NCI-H1930 (cell line): ENCODE results near the gene HEBP1.

ENCODE experiments used
- DNase-seq, 2 experiments: peaks; one replicate each; lab custom pipeline; 2025; lab: John Stamatoyannopoulos, UW

The HEBP1 gene

DNA sequence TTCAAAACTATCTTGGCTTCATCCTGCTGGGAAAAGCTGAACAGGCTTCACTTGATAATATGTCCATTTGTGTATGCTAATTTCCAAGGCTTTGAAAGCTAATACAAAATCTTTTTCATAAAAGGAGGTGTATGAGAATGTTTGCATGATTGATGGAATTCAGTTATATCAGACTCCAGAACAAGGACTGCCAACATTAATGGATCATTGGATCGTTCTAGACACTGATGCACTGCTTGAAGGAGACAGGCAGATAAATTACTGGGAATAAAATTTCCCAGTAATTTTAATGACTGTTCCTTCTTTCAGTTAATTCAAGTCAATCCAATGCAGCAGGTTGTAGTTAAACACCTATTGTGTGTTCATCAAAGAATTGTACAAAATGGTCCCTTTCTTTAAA, 48.6 kb downstream of the HEBP1 start:
- no peak for DNase-seq

DNA sequence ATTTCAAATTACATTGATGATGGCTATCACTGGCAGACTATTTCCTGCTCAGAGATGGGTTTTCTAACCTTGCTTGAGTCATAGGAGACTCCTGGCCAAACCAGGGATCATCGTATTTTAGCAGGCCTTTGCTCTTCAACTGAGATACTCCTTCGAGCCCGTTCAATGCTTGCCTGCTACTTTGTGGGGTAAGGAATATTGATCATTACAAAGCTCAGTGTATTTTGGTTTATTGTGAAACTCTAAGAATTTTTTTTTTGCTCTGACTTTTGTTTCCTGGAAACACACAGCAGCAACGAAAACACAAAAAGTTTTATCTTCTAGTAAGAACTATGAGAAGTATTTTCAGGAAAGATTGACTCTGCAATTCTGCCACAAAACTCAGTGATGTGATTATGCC, 52.2 kb downstream of the HEBP1 start:
- no peak for DNase-seq

DNA sequence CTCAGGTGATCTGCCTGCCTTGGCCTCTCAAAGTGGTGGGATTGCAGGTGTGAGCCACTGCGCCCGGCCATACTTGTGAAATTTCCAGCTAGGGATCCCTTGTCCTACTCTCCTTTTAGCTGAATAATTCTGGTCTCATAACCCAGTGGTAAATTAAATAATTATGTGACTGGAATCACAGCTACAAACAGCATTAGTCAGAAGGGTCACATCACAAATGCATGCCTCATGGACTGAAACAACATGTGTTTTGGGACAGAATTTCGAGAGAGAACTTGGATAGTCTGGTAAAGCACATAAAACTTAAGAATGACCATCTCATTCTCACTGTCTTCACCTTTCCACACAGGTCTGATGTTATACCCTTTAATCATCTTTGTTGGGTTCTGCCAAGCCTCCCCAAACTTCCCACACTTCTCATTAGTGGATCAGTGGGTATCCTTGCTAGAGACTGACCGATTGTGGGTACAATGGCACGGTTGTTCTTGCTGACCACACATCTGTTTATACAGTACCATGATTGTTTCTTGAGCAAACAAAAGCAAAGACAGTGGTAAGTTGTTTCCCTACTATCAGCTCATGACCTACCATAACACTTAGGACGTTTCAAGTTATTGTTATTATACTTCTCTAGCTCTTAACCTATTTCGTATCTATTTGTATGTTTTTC, 53.2 kb downstream of the HEBP1 start:
- no peak for DNase-seq

DNA sequence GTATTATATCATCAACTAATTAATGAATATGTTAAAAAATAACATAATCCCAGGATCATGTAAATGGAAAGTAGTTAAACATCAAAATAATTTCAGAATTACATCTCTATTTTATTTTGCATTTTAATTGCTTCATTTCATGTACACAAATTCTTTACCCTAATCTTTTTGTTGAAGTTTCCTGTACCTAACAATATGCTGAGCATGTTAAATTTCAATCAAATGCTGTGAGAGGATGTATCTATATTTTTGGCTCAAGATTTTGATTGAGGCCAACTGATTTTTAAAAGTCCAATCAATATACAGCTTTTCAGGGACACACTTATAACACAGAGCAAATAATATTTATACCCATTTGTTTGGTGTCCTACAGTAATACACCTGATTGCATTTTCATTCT, 54.5 kb downstream of the HEBP1 start:
- DNase-seq: no peak

DNA sequence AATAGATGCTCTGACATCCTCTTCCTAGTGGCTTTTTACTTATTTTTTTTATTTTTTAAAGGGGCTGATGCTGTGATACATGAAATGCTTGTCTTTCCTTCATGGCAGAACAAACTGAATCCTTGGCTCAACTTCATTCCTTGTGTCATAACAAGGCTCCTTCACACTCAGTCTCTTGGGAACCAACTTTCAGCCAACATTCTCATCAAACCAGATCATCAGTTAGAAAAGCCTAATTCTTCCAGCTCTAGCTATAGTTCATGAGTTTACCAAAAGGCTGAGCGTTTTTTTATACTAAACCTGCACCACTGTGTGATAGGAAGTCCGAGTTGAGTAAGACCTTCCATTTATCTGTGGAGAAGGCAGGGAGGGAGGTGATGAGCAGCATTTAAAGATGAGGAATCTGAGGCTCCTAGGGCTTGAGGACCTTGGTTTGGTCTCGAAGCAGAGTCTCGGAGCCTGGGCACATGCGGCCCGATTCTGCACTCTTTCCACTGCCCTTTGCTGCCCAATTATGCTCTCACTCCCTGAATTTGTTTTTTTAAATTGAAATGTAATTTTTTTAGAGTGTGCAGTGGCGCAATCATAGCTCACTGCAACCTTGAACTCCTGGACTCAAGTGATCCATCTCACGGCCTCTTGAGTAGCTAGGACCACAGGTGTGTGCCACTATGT, 56.3 kb downstream of the HEBP1 start:
- no peak for DNase-seq

DNA sequence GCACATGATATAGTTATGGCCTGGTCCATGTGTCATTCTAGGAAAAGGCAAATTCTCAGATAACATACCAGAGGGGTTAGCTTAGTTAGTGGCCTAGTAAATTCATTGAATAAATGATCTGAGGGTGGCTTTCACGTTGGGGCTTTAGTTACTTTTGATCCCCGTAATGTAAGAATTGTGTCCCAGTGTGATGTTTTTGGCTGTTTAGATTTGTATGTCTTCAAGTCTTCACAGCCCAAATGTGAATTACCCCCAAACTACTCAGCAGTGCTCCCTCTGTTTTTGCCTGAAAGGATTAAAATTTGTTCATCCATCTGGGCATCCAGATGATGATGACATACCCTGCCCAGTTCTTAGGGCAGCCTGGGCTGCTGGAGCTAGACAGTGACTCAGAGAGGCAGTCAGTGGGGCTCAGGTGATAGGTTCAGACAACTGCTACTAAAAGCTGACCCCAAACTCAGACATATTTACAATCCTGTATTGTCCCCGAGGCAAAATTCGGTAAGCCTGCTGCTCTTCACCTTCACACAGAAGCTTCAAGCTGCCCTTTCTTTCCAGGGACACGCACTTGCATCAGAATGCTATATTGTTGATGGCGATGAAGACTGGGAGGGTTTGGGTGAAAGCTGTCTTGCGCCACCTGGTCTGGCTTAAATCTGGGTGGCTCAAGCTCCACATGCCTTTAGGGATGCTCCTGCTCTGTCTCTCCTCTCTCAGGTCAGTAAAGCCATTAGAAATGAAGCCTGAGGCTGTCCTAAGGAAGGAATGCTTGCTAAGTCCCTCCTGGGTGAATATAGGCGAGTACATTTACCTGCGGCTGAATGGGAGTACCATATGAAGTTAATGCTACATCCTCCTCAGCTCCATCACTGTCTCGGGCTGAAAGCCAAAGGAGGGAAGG, 58.4 kb downstream of the HEBP1 start:
- DNase-seq: no peak

DNA sequence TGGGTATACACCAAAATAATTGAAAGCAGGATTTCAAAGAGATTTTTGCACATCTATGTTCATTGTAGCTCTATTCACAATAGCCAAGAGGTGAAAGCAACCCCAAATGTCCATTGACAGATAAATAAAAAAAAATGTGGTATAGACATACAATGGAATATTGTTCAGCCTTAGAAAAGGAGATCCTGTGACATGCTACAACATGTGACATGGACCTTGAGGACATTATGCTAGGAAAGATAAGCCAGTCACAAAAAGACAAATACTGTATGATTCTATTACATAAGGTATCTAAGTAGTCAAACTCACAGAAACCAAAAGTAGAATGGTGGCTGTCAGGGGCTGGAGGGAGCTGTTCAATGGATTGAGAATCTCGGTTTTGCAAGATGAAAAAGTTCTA, 60.2 kb downstream of the HEBP1 start:
- DNase-seq: no peak

DNA sequence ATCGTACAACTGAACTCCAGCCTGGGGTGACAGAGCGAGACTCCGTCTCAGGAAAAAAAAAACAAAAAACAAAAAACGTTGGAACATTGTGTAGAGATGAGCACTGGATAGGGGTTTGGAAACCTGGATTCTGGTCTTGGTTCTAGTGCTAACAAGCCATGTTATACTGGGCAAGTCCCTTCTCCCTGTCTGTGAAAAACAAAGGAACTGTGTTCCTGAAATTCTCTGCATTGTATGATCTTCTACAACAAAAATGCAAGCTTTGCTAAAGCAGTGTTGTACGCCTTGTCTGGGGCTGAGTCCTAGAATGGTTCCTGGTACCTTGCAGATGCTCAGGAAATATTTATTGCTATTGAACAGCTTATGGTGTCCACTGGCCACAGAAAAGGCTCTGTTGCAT, 61.5 kb downstream of the HEBP1 start:
- DNase-seq: no peak

DNA sequence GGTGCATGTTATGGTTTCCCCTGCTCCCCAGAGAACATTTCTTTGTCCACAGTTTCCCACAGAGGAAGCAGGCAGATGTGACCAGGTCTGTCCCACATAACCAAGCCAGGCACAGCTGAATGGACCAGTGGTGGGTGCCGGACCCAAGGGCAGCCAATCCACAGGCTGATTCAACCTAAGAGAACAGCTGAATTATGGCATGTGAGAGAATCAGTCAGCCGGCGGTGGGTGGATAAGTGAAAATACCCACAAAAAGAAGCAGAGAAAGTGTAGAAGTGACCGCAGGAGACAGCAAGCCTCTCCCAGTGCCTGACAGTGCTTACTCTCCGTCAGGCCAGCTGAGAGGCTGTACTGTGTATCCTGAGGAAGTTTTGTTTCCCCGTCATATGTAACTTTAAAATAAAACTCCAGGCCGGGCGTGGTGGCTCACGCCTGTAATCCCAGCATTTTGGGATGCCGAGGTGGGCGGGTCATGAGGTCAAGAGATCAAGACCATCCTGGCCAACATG, 63.0 kb downstream of the HEBP1 start:
- DNase-seq: no peak

DNA sequence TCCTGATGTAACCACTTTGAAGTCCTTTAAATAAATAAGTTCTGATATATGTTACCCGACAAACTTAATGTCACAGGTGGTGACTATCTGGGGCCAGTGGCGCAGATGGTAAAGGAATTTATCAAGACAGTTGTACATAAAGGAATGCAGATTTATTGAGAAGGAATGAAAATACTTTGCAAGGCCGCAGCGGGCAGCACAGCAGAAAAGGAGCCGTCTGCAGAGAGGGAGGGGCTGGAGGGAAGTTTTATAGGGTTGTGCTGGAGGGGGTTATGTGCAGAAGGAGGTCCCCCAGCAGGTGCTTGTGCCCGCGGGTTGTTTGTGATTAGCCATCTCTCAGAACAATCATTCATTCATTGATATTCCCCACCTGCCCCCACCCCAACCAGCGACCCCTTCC, 65.5 kb downstream of the HEBP1 start:
- DNase-seq: no peak

DNA sequence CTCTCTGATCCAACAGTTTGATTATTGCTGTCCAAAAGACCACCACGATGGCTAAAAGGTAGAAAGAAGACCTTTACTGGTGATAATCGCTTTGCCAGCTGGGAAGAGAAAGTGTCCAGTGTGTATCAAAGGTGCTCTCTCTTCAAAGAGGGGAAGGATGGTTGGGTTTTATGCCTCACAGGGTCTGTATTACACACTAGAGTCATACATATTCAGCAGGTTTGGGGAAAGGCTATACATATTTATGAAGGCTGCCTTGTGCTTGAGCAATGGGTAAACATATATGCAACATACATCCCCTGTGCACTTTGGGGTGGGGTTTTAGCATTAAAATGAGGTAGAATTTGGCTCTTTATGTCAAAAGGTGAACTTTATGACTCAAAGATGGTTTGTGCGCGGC, 66.3 kb downstream of the HEBP1 start:
- DNase-seq: no peak

DNA sequence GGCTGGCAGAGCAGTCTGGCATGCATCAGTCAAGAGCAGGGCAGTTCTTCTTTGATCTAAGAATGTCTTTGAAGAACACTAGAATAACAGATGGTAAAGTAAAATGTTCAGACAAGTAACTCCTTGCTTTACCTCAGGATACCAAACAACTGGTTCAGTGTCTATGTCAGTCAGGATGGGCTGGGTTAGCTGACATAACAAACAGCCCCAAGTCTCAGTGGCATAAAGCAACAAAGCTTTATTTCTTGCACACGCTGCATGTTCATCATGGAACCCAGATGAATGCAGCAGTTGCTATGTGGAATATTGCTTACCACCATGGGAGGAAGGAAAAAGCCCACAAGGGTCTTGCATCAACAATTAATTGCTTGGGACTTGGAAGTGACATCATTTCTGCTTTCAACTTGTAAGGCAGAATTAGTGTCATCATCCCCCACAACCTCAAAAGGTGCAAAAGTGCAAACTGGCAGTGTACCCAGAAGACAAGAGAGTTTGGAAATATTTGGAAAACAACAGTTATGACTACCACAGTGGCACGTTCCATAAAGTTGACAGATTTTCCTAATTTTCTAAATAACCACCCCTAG, 69.3 kb downstream of the HEBP1 start:
- no peak for DNase-seq

DNA sequence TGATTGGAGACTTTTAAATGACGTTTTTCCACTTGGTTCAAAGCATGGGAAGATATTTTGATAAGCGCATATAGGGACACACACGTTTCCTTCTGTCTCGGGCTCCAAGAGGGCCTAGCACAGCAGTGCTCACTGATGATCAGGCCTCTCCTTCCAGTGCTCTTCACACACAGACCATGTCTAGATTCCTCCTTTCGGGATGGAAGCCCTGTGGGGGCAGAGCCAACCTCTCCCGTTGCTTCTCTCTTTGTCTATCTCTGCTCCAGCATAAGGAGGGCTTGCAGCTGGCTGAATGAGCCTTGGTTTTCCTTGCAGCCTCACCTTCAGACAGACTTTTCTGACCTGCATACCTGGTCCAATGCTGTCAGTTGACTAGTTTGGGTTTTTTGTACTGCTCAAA, 70.4 kb downstream of the HEBP1 start:
- DNase-seq: no peak

DNA sequence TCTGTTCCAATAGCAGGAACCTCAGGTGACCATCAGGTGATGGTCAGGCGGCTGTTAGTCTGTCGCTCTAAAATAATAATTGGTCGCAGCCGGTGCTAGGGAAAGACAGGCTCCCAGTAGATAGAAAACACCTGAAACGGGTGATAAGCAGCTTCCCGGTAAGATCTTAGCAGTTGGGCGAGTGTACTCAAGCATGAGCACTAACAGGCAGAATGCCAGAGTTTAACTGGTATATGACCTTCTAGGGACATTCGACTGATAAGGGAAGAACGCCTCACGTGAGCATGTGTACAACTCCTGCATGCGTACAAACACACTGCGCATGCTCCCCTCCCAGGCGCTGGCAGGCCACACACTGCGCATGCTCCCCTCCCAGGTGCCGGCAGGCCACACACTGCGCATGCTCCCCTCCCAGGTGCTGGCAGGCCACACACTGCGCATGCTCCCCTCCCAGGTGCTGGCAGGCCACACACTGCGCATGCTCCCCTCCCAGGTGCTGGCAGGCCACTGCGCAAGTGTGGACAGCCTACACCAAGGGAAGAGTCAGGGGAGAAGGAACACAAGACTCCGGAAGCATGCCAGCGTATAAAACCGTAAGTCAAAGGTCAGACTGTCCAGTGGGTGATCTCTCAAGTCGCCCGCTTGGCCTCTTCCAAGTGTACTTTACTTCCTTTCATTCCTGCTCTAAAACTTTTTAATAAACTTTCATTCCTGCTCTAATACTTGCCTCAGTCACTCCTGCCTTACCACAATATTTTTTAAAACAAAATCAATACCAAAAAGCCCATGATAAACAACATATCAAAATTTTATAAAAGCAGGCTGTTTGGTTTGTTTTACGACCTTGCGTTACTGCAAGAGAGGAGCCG, 72.6 kb downstream of the HEBP1 start:
- peak; percentile 86 to 90 for DNase-seq

DNA sequence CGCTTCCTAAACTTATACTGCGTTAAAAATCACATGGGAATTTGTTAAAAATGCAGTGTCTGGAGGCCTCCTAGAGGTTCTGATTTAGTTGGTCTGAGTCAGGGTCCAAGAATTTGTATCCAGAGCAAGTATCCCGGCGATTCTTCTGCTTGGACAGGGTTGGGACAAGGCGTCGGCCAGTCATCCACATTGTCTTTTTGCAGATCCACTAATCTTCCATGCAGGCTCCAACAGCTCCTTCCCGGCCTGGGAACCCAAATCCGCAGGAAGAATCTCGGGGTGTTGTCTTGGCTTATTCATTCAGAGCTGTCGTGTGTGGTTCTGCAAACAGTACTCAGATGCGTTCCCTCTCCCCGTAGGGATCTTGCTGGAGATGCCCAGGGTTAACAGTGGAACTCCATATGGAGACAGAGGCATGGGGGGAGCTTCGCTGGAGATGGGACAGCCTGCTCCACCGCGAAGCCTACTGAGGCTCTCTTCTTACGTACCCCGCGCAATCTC, 73.4 kb downstream of the HEBP1 start:
- DNase-seq: no peak

DNA sequence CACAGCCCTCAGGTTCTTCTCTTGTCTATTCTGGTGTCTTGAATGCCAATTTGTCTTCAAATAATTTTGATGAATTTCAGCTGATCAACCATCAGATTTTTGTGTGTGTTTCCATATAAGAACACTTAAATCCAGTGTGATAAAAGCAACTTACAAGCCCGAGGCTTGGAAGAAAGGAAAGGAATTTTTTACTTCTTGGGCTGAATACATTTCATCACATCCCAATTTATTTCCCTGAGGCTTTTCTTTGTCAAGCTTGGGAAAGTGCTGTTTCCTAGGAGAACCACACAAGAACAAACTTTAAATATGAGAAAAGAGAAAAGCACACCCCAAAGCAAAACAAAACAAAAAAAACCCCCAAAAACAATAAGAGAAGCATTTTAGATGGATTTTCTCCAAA, 74.7 kb downstream of the HEBP1 start:
- no peak for DNase-seq
